ENCODE results near the gene PLK2.

DNA sequence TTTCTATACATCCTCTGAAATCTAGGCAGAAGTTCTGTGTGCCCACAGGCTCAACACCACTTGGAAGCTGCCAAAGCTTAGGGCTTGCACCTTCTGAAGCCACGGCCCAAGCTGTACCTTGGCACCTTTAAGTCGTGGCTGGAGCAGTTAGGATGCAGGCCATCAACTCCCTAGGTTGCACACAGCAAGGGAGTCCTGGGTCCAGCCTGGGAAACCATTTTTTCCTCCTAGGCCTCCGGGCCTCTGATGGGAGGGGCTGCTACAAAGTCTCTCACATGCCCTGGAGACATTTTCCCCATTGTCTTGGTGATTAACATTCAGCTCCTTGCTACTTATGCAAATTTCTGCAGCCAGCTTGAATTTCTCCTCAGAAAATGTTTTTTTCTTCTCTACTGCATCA, 15.5 kb upstream of the PLK2 start:
- TF ChIP-seq FOSL1 (IDR thresholded peaks at IDR 0.05; ENCODE audit: insufficient read depth, low read depth, low read length) (no peak), CBX5 (IDR thresholded peaks at IDR 0.05; ENCODE audit: low read depth, low read length) (no peak), EZH2 (IDR thresholded peaks at IDR 0.05; ENCODE audit: low read depth, low read length, severe bottlenecking) (no peak)
